HepG2 (cell line): ENCODE measurements around the gene PLEKHA6.

Experiments used
- BCL6 ChIP-seq: IDR thresholded peaks from 2 replicates; pipeline ENCODE4 v1.6.1; 2016; ENCODE audit warnings: missing genetic modification reagents, missing compliant biosample characterization
- CTCF ChIP-seq: sonication (generic); formaldehyde crosslinking; IDR thresholded peaks from 2 replicates; pipeline ENCODE4 v1.5.0; 2020; ENCODE audit warnings: mild to moderate bottlenecking, missing genetic modification reagents, moderate library complexity
- KAT2B ChIP-seq: fragments of 150-350 bp; IDR thresholded peaks from 2 replicates; pipeline ENCODE4 v1.6.1; 2014; ENCODE audit warnings: low read depth, low read length, borderline replicate concordance
- ZBTB14 ChIP-seq: sonication (generic); formaldehyde crosslinking; IDR thresholded peaks from 2 replicates; pipeline ENCODE4 v1.4.0; 2020; ENCODE audit warnings: missing genetic modification reagents
- ZHX1 ChIP-seq: sonication (generic); formaldehyde crosslinking; IDR thresholded peaks from 2 replicates; pipeline ENCODE4 v1.8.1; 2022; ENCODE audit warnings: low read depth, mild to moderate bottlenecking, missing genetic modification reagents
- ZNF720 ChIP-seq: sonication (generic); formaldehyde crosslinking; IDR thresholded peaks from 2 replicates; pipeline ENCODE4 v1.4.0; 2020; ENCODE audit warnings: missing genetic modification reagents

- no peak for TF ChIP-seq CTCF (CRISPR knock-in tag)
- TF ChIP-seq ZHX1 (CRISPR knock-in tag): no peak
- no peak for TF ChIP-seq ZNF720 (CRISPR knock-in tag)
- no peak for TF ChIP-seq ZBTB14
- no peak for TF ChIP-seq KAT2B
- TF ChIP-seq BCL6 (CRISPR knock-in tag): no peak
Measured at GRCh38 chr1:204321051-204321450, 38.7 kb downstream of the PLEKHA6 start.
